HG03432 (cell line): ENCODE data around the gene CD1E.
"Not testable (repeated sequence)": the region's sequence is repeated elsewhere in the genome, so short reads cannot be mapped to it uniquely, and the experiment has no call there.

Experiments used
- ATAC-seq: cut with Tn5 transposase; IDR thresholded peaks from one replicate; pipeline ENCODE4 v1.9.1; 2021; ENCODE audit warnings: mild to moderate bottlenecking, moderate library complexity; ENCODE audit not compliant: unreplicated experiment

The CD1E gene

DNA sequence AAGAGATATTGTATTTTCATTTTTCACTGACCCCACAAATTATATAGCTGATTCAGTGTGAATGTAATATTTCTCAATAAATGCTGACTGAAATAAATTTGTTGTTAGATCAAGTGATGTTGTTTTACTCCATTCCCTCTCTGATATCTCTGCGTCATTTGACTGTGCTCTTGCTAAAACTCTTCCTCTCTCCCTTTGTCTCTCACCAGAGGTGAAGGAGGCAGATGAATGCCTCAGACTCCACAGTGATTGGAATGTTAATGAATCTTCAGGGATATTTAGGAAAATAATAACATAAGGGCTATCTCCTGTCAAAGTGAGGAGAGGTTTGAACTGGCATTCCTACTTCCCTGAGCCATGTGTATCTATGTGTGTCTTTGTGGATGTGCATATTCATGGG is 3.7 kb downstream of the CD1E start:
- no peak for ATAC-seq

- ATAC-seq, result no peak
These were observed 8.8 kb downstream of the CD1E start for GRCh38 chr1:158362482-158362881.

GRCh38 chr1:158362941-158363340 is 9.2 kb downstream of the CD1E start:
- no peak for ATAC-seq

- ATAC-seq, result no peak
These were observed 13.1 kb downstream of the CD1E start for GRCh38 chr1:158366783-158367182.

DNA sequence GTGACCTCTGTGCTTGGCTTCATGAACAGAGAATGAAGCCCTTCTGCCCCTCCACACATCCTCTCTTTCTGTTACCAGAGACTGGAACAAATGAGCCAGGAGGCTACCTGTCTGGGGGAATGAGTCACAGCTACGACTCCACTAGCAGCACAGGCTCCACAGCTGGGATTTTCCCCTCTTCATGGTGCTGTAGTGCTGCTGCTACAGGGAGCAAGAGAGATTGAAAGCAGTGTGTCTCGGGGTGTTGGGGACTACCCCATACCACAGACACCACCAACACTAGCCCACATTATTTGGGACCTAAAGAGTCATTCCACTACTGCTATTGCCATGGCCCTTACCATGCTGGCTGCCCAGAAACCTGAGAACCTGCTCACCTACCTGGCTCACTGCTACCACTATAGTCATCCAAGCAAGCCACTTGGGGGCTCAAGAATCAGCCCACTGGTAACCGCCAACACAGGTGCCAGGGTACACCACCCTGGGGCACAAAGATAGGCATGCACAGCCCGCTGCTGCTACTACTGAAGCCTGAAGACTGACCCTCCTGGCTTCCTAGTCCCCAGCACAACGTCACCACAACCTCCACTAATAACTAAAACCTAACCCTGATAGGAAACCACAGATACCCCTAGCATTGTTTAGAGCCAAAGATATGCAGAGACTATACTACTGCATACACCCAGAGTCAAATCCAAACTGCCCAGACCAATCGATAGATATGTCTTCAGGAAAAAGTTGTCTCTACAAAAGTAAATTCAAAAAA is 17.7 kb downstream of the CD1E start:
- peak; percentile 99 for ATAC-seq

GRCh38 chr1:158374101-158374500 is 20.4 kb downstream of the CD1E start:
- ATAC-seq, result not testable (repeated sequence)

DNA sequence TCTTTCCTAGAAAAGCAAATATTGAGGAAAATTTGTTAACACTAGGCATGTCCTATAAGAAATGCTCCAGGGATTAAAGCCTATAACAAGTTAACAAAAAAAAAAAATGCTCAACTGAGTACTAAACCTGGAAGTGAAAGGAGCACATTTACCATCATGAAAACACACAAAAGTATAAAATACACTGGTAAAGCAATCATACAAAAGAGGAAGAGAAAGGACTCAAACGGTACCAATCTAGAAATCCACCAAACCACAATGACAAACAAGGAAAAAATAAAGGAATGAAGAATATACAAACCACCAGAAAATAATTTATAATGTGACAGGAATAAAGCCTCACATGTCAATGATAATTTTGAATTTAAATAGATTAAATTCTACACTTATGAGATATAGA is 21.2 kb downstream of the CD1E start:
- ATAC-seq, result no peak

DNA sequence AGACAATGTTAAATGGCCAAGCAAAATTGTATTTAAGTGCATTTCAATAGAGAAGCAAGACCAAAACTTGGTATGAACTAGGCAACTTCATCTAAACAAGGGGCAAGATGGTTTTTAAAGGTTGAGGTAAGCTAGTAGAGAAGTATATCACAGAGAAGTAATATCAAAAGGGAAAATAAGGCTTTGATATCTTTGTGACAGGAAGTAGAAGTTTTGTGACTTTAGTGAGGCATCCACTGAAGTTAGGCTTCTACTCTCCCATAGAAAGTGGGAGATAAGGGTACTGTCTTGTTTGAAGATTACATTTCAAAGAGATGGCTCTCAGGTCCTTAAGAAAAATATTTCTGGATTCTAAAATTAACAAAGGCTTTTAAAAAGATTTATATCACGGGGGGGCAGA is 36.6 kb downstream of the CD1E start:
- no peak for ATAC-seq

DNA sequence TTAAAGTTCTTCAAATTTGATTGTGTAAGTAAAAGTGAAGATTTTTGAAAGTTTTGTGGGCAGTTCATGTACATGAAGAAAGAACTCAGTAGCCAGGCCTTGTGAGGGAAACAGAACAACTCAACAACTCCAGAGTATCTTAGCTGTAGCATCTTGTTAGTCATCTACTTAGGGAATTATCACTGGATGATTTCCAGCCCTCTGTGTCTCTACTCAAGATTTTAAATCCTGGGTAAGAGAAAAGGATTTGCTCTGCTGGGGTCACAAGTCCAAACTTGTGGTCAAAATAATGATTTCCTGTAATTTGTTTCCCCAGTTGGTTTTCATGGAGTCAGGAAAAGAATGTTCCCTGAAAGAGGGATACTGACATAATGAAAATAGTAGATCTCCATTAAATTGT is 37.4 kb downstream of the CD1E start:
- ATAC-seq, result no peak

GRCh38 chr1:158393476-158393875 is 39.8 kb downstream of the CD1E start:
- no peak for ATAC-seq

DNA sequence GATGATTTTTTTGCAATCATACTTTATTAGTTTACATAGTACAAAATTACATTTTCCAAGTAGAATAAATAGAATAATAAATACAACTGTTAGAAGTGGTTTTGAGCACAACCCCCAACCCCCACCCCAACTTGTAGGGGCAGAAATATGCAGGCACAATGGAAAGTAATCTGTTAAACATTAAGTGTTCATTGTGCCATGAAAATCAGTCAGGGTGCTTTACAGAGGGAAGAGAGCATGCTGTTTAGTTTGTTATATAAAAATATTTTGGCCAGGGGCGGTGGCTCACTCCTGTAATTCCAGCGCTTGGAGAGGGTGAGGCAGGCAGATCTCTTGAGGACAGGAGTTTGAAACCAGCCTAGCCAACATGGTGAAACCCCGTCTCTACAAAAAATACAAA is 43.0 kb downstream of the CD1E start:
- ATAC-seq, result no peak

DNA sequence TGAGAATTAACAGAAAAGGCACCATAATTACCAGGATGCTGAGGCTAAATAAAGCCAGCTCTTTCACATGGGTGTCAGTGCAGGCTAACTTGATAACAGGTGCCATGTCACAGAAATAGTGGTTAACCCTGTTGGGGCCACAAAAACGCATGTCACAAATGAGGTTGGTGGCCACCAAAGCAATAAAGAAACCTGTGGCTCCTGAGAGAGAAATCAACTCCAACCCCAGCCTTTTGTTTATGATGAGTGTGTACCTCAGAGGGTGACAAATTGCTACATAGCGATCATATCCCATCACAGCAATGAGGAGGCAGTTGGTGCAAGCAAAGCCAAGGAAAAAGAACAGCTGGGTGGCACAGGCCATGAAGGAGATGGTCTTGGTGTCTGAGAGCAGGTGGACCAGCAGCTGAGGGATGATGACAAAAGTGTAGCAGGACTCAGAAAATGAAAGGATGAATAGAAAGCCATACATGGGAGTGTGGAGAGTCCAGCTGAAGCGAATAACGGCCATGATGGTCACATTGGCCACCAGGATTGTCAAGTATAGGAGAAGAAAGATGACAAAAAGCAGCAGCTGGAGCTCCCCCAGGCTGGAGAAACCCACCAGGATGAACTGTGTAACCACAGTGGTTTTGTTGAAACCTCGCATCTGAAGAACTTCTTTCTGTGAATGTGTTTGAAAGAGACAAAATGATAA is 45.3 kb downstream of the CD1E start, which contains the start of gene OR10T2:
TSS of gene OR10T2 (minus strand) at position 649 of the 697 bp plus-strand sequence. CDS start at position 649, 0 bp downstream.
- no peak for ATAC-seq

DNA sequence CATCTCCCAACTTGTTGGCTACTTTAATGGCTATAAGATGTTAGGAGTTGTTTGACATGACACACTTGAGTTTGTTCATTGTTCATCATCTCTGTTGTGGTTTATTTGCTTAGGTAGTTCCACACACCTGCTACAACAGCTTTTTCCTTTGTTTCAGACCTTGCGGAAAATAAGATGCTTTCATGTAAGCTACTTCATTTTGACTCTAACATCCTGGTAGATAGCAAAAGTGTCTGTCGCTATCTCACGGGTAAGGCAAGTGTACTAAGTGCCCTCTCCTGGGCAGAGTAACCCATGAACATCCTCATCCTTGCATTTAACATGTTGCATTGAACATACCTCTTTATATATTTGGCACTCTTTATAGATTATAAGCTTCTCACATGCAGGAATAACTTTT is 47.2 kb downstream of the CD1E start:
- no peak for ATAC-seq

GRCh38 chr1:158407092-158407491 is 53.4 kb downstream of the CD1E start:
- ATAC-seq, result no peak
